IMR-90 (cell line): ENCODE data around the gene ADGRD2. TPM values are rescaled to one million over a fixed set of nuclear protein-coding genes. Genes with fewer than 3 reads are reported as not detected.

Source experiments
- ATAC-seq: fragments of 200-7000 bp; cut with Tn5 transposase; 2 replicates; pipeline ENCODE4 v1.9.1; 2020; ENCODE audit warnings: low read depth, mild to moderate bottlenecking, moderate library complexity
- BruUV-seq: library from RNA; stranded (reverse); fragments of 400-500 nt; replicated peaks from 2 replicates; lab custom pipeline; 2021; lab: Mats Ljungman, UMichigan
- CTCF ChIA-PET: fragments of 300-600 bp; formaldehyde crosslinking; extraction: SDS; loops from one replicate; lab custom pipeline; 2021; ENCODE audit warnings: antibody characterized with exemption; lab: Yijun Ruan, JAX
- POLR2A ChIA-PET: fragments of 300-600 bp; sonication (Branson Sonifier 250); formaldehyde crosslinking; loops from one replicate; lab custom pipeline; 2022; ENCODE audit warnings: antibody characterized with exemption; ENCODE audit not compliant: unreplicated experiment; lab: Charles Lee
- DNase-seq: peaks from one replicate; pipeline ENCODE4 v3.0.0; 2013
- H2AFZ ChIP-seq: replicated peaks from 2 replicates; pipeline ENCODE3; 2013; ENCODE audit warnings: low read length, mild to moderate bottlenecking; ENCODE audit not compliant: poor library complexity
- H2AK5ac ChIP-seq: 2 replicates; pipeline ENCODE4 v1.6.1; 2013; ENCODE audit warnings: low read depth, low read length, inconsistent platforms
- H2AK9ac ChIP-seq: replicated peaks from 2 replicates; pipeline ENCODE3; 2013; ENCODE audit warnings: mild to moderate bottlenecking, low read depth, low read length, moderate library complexity; ENCODE audit not compliant: poor library complexity
- H2BK120ac ChIP-seq: 2 replicates; pipeline ENCODE4 v1.6.1; 2013; ENCODE audit warnings: low read depth, low read length, inconsistent platforms
- H2BK15ac ChIP-seq: 3 replicates; pipeline ENCODE4 v1.6.1; 2013; ENCODE audit warnings: low read depth, low read length, inconsistent platforms
- H2BK20ac ChIP-seq: 2 replicates; pipeline ENCODE4 v1.6.1; 2013; ENCODE audit warnings: low read depth, mild to moderate bottlenecking, inconsistent platforms, low read length, moderate library complexity
- H2BK5ac ChIP-seq: 2 replicates; pipeline ENCODE4 v1.6.1; 2013; ENCODE audit warnings: mild to moderate bottlenecking, low read depth, low read length, inconsistent platforms; ENCODE audit not compliant: poor library complexity, severe bottlenecking
- H3K14ac ChIP-seq: replicated peaks from 2 replicates; pipeline ENCODE4 v1.6.1; 2013; ENCODE audit warnings: low read depth, low read length, inconsistent platforms
- H3K18ac ChIP-seq: 2 replicates; pipeline ENCODE4 v1.6.1; 2013; ENCODE audit warnings: low read depth, low read length, control low read depth
- H3K23ac ChIP-seq: 2 replicates; pipeline ENCODE4 v1.6.1; 2013; ENCODE audit warnings: low read depth, low read length, inconsistent platforms
- H3K27ac ChIP-seq: 2 replicates; pipeline ENCODE4 v1.5.1; 2013; ENCODE audit warnings: mild to moderate bottlenecking, control low read depth, low read length; ENCODE audit not compliant: insufficient read depth
- H3K27me3 ChIP-seq: 2 replicates; pipeline ENCODE4 v1.6.1; 2013; ENCODE audit warnings: low read length; ENCODE audit not compliant: control insufficient read depth, insufficient read depth
- H3K36me3 ChIP-seq: 2 replicates; pipeline ENCODE4 v1.6.1; 2013; ENCODE audit warnings: low read length, mixed read lengths; ENCODE audit not compliant: control insufficient read depth, insufficient read depth
- H3K4ac ChIP-seq: 2 replicates; pipeline ENCODE4 v1.6.1; 2013; ENCODE audit warnings: low read depth, low read length, inconsistent platforms
- H3K4me1 ChIP-seq: 2 replicates; pipeline ENCODE4 v1.6.1; 2013; ENCODE audit warnings: low read length, mixed read lengths; ENCODE audit not compliant: control insufficient read depth, insufficient read depth
- H3K4me2 ChIP-seq: 2 replicates; pipeline ENCODE4 v1.6.1; 2013; ENCODE audit warnings: low read depth, mild to moderate bottlenecking, control low read depth, low read length, moderate library complexity
- H3K4me3 ChIP-seq: 2 replicates; pipeline ENCODE4 v1.5.1; 2013; ENCODE audit warnings: low read depth, mild to moderate bottlenecking, control low read depth, low read length, moderate library complexity; ENCODE audit not compliant: insufficient read depth
- H3K56ac ChIP-seq: 2 replicates; pipeline ENCODE4 v1.6.1; 2013; ENCODE audit warnings: low read length, inconsistent platforms; ENCODE audit not compliant: insufficient read depth; ENCODE audit errors: extremely low read depth
- H3K79me1 ChIP-seq, 2 experiments: 2 replicates each; pipeline ENCODE4 v1.6.1; 2013; ENCODE audit warnings: low read length in 2 of 2, inconsistent platforms in 1 of 2, low read depth in 1 of 2
- H3K9ac ChIP-seq: 2 replicates; pipeline ENCODE4 v1.6.1; 2013; ENCODE audit warnings: low read depth, low read length, control low read depth
- H3K9me1 ChIP-seq: 2 replicates; pipeline ENCODE4 v1.6.1; 2013; ENCODE audit warnings: low read length, inconsistent platforms; ENCODE audit not compliant: insufficient read depth
- H3K9me3 ChIP-seq: 2 replicates; pipeline ENCODE4 v1.6.1; 2013; ENCODE audit warnings: low read length; ENCODE audit not compliant: control insufficient read depth, insufficient read depth
- H4K20me1 ChIP-seq: 2 replicates; pipeline ENCODE4 v1.6.1; 2013; ENCODE audit warnings: low read length, inconsistent platforms; ENCODE audit not compliant: insufficient read depth
- H4K5ac ChIP-seq: 2 replicates; pipeline ENCODE4 v1.6.1; 2013; ENCODE audit warnings: mild to moderate bottlenecking, low read depth, low read length, control low read depth
- H4K8ac ChIP-seq, 2 experiments: 2 replicates each; pipeline ENCODE4 v1.6.1; 2013; ENCODE audit warnings: low read depth in 2 of 2, low read length in 2 of 2, control low read depth in 1 of 2, inconsistent platforms in 1 of 2
- H4K91ac ChIP-seq: 2 replicates; pipeline ENCODE4 v1.6.1; 2013; ENCODE audit warnings: low read depth, low read length, inconsistent platforms; ENCODE audit not compliant: insufficient read depth
- BHLHE40 ChIP-seq: fragments of 150-350 bp; IDR thresholded peaks from 2 replicates; pipeline ENCODE4 v1.6.1; 2016; ENCODE audit warnings: mild to moderate bottlenecking, low read depth, low read length
- FOS ChIP-seq: fragments of 150-350 bp; IDR thresholded peaks from 2 replicates; pipeline ENCODE4 v1.6.1; 2016; ENCODE audit warnings: low read depth, low read length
- MAFK ChIP-seq: IDR thresholded peaks from 2 replicates; pipeline ENCODE4 v1.6.1; 2012; ENCODE audit warnings: low read depth, low read length, improper control_type of control experiment
- MAZ ChIP-seq: IDR thresholded peaks from 2 replicates; pipeline ENCODE4 v1.6.1; 2012; ENCODE audit warnings: low read depth, mild to moderate bottlenecking, low read length, improper control_type of control experiment, moderate library complexity, borderline replicate concordance
- POLR2A ChIP-seq: IDR thresholded peaks from 2 replicates; pipeline ENCODE4 v1.6.1; 2012; ENCODE audit warnings: mild to moderate bottlenecking, low read depth, low read length
- RCOR1 ChIP-seq: IDR thresholded peaks from 2 replicates; pipeline ENCODE4 v1.6.1; 2012; ENCODE audit warnings: mild to moderate bottlenecking, low read length, improper control_type of control experiment; ENCODE audit not compliant: insufficient replicate concordance
- RFX5 ChIP-seq: IDR thresholded peaks from 2 replicates; pipeline ENCODE4 v1.8.0; 2012; ENCODE audit warnings: low read depth, mild to moderate bottlenecking, low read length, moderate library complexity
- SMC3 ChIP-seq: fragments of 150-350 bp; IDR thresholded peaks from 2 replicates; pipeline ENCODE4 v1.6.1; 2016; ENCODE audit warnings: low read depth, mild to moderate bottlenecking, antibody characterized with exemption, low read length, moderate library complexity
- dilution Hi-C: fragments of 300-500 bp; cut with HindIII; formaldehyde crosslinking; loops from one replicate; pipeline ENCODE4 v1.14.3; 2018; ENCODE audit warnings: low sequenced_read_pairs; ENCODE audit not compliant: unreplicated experiment
- in situ Hi-C: fragments of 300-500 bp; cut with MboI; formaldehyde crosslinking; loops from 3 replicates; pipeline ENCODE4 v1.14.3; 2019; ENCODE audit warnings: low sequenced_read_pairs, inconsistent platforms, mixed read lengths
- intact Hi-C: fragments of 100-400 bp; cut with micrococcal nuclease; formaldehyde crosslinking; loops from 2 replicates; pipeline ENCODE4 v1.10.0; 2022
- polyA plus RNA-seq, 3 experiments: library from polyadenylated mRNA; depleted of rRNA; stranded (reverse); fragments of >200 nt; gene quantifications; 2 replicates each; pipeline ENCODE4 v1.2.3, GENCODE V29; 2012; ENCODE audit warnings: low replicate concordance in 1 of 3
- total RNA-seq: library from RNA; depleted of rRNA; stranded (reverse); fragments of >200 nt; gene quantifications from 2 replicates; pipeline ENCODE4 v1.2.3, GENCODE V29; 2012
- TF ChIP-seq, protein P1 (sequence below): fragments of 150-350 bp; IDR thresholded peaks from 2 replicates; pipeline ENCODE4 v1.6.1; 2017; ENCODE audit warnings: mild to moderate bottlenecking, antibody characterized with exemption, low read length, low read depth

ADGRD2 gene
- total and polyA plus RNA-seq, 2 of the 4 experiments (the other 2 are of a cell fraction): not detected

DNA sequence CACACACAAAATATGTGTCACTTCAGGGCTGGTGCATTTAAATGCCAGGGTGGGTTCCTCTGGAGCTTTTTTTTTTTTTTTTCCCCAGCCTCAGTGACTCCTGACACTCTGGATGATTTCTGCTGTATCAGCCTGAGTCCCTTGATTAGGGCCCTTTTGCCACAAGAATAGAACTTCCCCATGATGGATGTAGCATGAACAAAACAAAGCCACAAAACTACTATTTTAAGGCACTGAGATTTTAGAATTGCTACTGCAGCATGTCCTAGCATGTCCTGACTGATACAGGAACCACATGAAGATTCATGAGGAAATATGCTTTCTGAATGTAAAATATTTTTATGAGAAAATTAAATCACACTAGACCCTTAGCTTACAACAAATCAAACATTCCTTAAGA lies 13.9 kb upstream of the ADGRD2 start:
- in situ Hi-C loops: no loop called here

More for the DNA sequence above, 13.9 kb upstream of the ADGRD2 start:
- Histone ChIP-seq H3K4me2 (no peak overlapping the region), H2AK9ac (no peak overlapping the region), H3K27me3 (peaks cover 45% of the 10 kb centered on the region), H3K9ac (no peak overlapping the region), H3K36me3 (no peaks in the 10 kb centered on the region), H3K18ac (no peak overlapping the region), H2AK5ac (no peak overlapping the region), H2BK5ac (no peak overlapping the region), H4K8ac (no peak overlapping the region), H3K56ac (no peak overlapping the region), H3K14ac (no peak overlapping the region), H3K9me3 (peaks cover 9% of the 10 kb centered on the region), H2BK15ac (no peak overlapping the region), H2BK20ac (no peak overlapping the region), H4K5ac (no peak overlapping the region), H4K20me1 (no peaks in the 10 kb centered on the region), H3K4ac (no peak overlapping the region), H3K79me1 (no peaks in the 10 kb centered on the region), H3K9me1 (no peaks in the 10 kb centered on the region), H4K91ac (no peak overlapping the region), H3K23ac (no peak overlapping the region), H2BK120ac (no peak overlapping the region), H2AFZ (no peak overlapping the region), H3K4me1 (no peaks in the 10 kb centered on the region), H3K4me3 (no peak overlapping the region), H3K27ac (no peak overlapping the region)
- CTCF ChIA-PET: no interaction called here
- intact Hi-C loops: no loop called here
- BruUV-seq: no TSS peak
- dilution Hi-C loops: no loop called here
- no peak for TF ChIP-seq MAFK
- no peak for TF ChIP-seq RFX5
- TF ChIP-seq SMC3: no peak
- TF ChIP-seq FOS: no peak
- TF ChIP-seq MAZ: no peak
- TF ChIP-seq RCOR1: no peak
- no peak for TF ChIP-seq POLR2A
- TF ChIP-seq, protein P1, sequence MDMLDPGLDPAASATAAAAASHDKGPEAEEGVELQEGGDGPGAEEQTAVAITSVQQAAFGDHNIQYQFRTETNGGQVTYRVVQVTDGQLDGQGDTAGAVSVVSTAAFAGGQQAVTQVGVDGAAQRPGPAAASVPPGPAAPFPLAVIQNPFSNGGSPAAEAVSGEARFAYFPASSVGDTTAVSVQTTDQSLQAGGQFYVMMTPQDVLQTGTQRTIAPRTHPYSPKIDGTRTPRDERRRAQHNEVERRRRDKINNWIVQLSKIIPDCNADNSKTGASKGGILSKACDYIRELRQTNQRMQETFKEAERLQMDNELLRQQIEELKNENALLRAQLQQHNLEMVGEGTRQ: no peak
- TF ChIP-seq BHLHE40: no peak
- DNase-seq (no peak), ATAC-seq (no peak)
- POLR2A ChIA-PET: interaction anchor here (0.5 to 0.6 kb wide), 2 partner anchors 19 to 50 kb away, joined by 3 read pairs; no protein-coding TSS in a partner anchor
